ENCODE data around the gene TREX2. TPM values are rescaled to one million over a fixed set of nuclear protein-coding genes. Genes with fewer than 3 reads are reported as not detected.
"Not testable (repeated sequence)": the region's sequence is repeated elsewhere in the genome, so short reads cannot be mapped to it uniquely, and the experiment has no call there.

The TREX2 gene
- total RNA-seq, 1 donor from 2014 or later = 9.6 TPM

- H3K27ac ChIP-seq = no peak overlapping the region
- H3K4me3 ChIP-seq = no peak overlapping the region
- no peaks in the 10 kb centered on the region for H3K27me3 ChIP-seq
- no peaks in the 10 kb centered on the region for H3K9me3 ChIP-seq
- intact Hi-C loops (cut with DNase I) = no loop called here
- no peak for DNase-seq (ENCODE audit: extremely low spot score in 2 of 2)
- H3K36me3 ChIP-seq = no peaks in the 10 kb centered on the region
- no peak for TF ChIP-seq POLR2AphosphoS5 (IDR thresholded peaks at IDR 0.05; ENCODE audit: insufficient read depth in 1 of 2, low read depth in 1 of 2)
- TF ChIP-seq POLR2A (IDR thresholded peaks at IDR 0.05) = no peak
- TF ChIP-seq CTCF (IDR thresholded peaks at IDR 0.05) = no peak
- peaks cover 8% of the 10 kb centered on the region for H3K4me1 ChIP-seq
These were observed 38.1 kb downstream of the TREX2 start for GRCh38 chrX:153407736-153408135.

GRCh38 chrX:153406903-153407302 lies 39.0 kb downstream of the TREX2 start:
- no peak overlapping the region for H3K4me3 ChIP-seq
- intact Hi-C loops (cut with DNase I) = no loop called here
- DNase-seq (ENCODE audit: extremely low spot score in 2 of 2) = no peak
- no peaks in the 10 kb centered on the region for H3K9me3 ChIP-seq
- peaks cover 5% of the 10 kb centered on the region for H3K4me1 ChIP-seq
- no peaks in the 10 kb centered on the region for H3K36me3 ChIP-seq
- TF ChIP-seq POLR2A (IDR thresholded peaks at IDR 0.05) (no peak), POLR2AphosphoS5 (IDR thresholded peaks at IDR 0.05; ENCODE audit: insufficient read depth in 1 of 2, low read depth in 1 of 2) (no peak), CTCF (IDR thresholded peaks at IDR 0.05) (no peak)
- no peaks in the 10 kb centered on the region for H3K27me3 ChIP-seq
- H3K27ac ChIP-seq = no peak overlapping the region

- no peaks in the 10 kb centered on the region for H3K4me1 ChIP-seq
These were observed 39.8 kb downstream of the TREX2 start for GRCh38 chrX:153406011-153406410.

GRCh38 chrX:153405426-153405825 lies 40.4 kb downstream of the TREX2 start:
- Histone ChIP-seq H3K9me3 (no peaks in the 10 kb centered on the region), H3K27ac (no peak overlapping the region), H3K36me3 (no peaks in the 10 kb centered on the region), H3K27me3 (no peaks in the 10 kb centered on the region), H3K4me1 (no peaks in the 10 kb centered on the region), H3K4me3 (no peak overlapping the region)
- no peak for DNase-seq (ENCODE audit: extremely low spot score in 2 of 2)
- intact Hi-C loops (cut with DNase I) = no loop called here
- no peak for TF ChIP-seq CTCF (IDR thresholded peaks at IDR 0.05)
- no peak for TF ChIP-seq POLR2AphosphoS5 (IDR thresholded peaks at IDR 0.05; ENCODE audit: insufficient read depth in 1 of 2, low read depth in 1 of 2)
- TF ChIP-seq POLR2A (IDR thresholded peaks at IDR 0.05) = no peak

More at GRCh38 chrX:153406011-153406410, 39.8 kb downstream of the TREX2 start:
- Histone ChIP-seq H3K36me3 (no peaks in the 10 kb centered on the region), H3K27ac (no peak overlapping the region), H3K4me3 (no peak overlapping the region), H3K27me3 (no peaks in the 10 kb centered on the region), H3K9me3 (no peaks in the 10 kb centered on the region)
- no peak for DNase-seq (ENCODE audit: extremely low spot score in 2 of 2)
- intact Hi-C loops (cut with DNase I) = no loop called here
- TF ChIP-seq POLR2AphosphoS5 (IDR thresholded peaks at IDR 0.05; ENCODE audit: insufficient read depth in 1 of 2, low read depth in 1 of 2) (no peak), CTCF (IDR thresholded peaks at IDR 0.05) (no peak), POLR2A (IDR thresholded peaks at IDR 0.05) (no peak)

- intact Hi-C loops (cut with DNase I); H3K27ac ChIP-seq; H3K4me1 ChIP-seq; H3K27me3 ChIP-seq; DNase-seq (ENCODE audit: extremely low spot score in 2 of 2); H3K9me3 ChIP-seq; H3K36me3 ChIP-seq; H3K4me3 ChIP-seq: not testable (repeated sequence)
These were observed 41.5 kb downstream of the TREX2 start for GRCh38 chrX:153404333-153404732.

All from vagina (tissue), 2 donors.